ENCODE results near the gene C1orf50. TPM values are rescaled to one million over a fixed set of nuclear protein-coding genes. Genes with fewer than 3 reads are reported as not detected.

C1orf50 gene
- total RNA-seq, 1 donor from 2014 or later = 3.2 TPM

DNA sequence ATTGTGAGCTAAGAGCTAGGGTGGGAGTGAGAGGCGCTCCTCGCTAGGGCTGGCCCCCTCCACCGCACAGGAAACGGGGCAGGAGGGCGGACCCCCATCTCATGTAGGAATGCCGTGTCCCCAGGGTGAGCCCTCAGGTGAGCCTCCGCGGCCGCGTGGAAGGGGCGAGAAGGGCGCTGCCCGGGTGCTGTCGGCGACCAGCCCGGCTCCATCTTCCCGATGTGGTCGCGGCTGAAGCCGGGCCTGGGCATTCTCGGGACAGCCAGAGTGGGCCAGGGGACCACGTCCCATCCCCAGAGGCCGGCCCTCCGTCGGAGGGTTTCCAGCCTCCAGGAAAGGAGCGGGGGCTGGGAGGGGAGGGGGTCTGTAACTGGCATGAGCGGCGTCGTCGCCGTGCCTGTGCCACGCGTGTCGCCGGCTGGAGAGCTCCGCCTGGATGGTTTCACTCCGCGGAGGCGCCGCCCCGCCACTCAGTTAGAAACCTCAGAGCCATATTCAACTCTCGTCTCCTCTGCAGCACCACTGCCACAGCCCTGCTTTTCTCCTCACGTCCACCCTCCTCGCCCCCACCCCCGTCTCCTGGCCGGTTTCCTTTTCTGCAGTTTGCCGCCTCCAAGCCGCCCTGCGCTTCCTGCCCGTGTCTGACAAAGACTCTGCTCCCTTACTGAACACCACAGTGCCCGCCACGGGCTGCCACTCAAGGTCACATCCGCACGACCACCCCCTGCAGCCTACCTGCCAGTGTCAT, 18.1 kb downstream of the C1orf50 start, which contains the start of gene TMEM269:
TMEM269 (plus strand) TSS at position 46 of the 748 bp plus-strand sequence. CDS start 4,903 bp downstream, outside the sequence.
- no peak for DNase-seq (ENCODE audit: extremely low spot score in 2 of 2)
- intact Hi-C loops (cut with DNase I) = loop anchor here (5.0 kb wide), 1 partner anchor 442 kb away; no protein-coding TSS in a partner anchor
- peak within 1 kb of the TSS; percentile 45 to 48 for H3K4me3 ChIP-seq
- peaks cover 19% of the 10 kb centered on the region for H3K4me1 ChIP-seq
- H3K27ac ChIP-seq = no peak within 1 kb of the TSS
- peak in 1 of 2 donors; percentile 35 for TF ChIP-seq POLR2AphosphoS5 (IDR thresholded peaks at IDR 0.05; ENCODE audit: insufficient read depth in 1 of 2, low read depth in 1 of 2)
- TF ChIP-seq, protein P1, sequence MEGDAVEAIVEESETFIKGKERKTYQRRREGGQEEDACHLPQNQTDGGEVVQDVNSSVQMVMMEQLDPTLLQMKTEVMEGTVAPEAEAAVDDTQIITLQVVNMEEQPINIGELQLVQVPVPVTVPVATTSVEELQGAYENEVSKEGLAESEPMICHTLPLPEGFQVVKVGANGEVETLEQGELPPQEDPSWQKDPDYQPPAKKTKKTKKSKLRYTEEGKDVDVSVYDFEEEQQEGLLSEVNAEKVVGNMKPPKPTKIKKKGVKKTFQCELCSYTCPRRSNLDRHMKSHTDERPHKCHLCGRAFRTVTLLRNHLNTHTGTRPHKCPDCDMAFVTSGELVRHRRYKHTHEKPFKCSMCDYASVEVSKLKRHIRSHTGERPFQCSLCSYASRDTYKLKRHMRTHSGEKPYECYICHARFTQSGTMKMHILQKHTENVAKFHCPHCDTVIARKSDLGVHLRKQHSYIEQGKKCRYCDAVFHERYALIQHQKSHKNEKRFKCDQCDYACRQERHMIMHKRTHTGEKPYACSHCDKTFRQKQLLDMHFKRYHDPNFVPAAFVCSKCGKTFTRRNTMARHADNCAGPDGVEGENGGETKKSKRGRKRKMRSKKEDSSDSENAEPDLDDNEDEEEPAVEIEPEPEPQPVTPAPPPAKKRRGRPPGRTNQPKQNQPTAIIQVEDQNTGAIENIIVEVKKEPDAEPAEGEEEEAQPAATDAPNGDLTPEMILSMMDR (IDR thresholded peaks at IDR 0.05) = no peak
- no peaks in the 10 kb centered on the region for H3K36me3 ChIP-seq
- H3K9me3 ChIP-seq = no peaks in the 10 kb centered on the region
- no peaks in the 10 kb centered on the region for H3K27me3 ChIP-seq

DNA sequence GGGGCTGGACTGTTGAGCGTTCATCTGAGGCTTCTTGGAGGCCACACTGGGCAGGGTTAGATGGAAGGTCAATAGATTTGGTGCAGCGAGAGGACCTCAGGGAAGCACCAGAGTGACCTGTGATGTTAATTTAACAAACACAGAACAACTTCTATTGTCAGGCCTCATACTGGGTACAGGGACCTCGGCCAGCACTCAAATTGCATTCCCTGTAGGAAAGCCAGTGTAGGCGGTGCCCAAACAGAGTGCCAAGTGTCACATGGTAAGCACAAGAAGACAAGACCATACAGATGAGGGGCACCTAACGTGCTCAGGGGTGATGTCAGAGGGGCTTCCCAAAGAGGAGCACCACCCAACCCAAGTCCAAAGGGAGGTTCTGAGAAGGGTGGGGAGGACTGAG, 19.0 kb downstream of the C1orf50 start:
- intact Hi-C loops (cut with DNase I) = loop anchor here (5.0 kb wide), 1 partner anchor 441 kb away; no protein-coding TSS in a partner anchor
- H3K36me3 ChIP-seq = no peaks in the 10 kb centered on the region
- no peak for TF ChIP-seq POLR2AphosphoS5 (IDR thresholded peaks at IDR 0.05; ENCODE audit: insufficient read depth in 1 of 2, low read depth in 1 of 2)
- TF ChIP-seq POLR2A (IDR thresholded peaks at IDR 0.05) = no peak
- peaks cover 19% of the 10 kb centered on the region for H3K4me1 ChIP-seq
- DNase-seq (ENCODE audit: extremely low spot score in 2 of 2) = no peak
- no peak overlapping the region for H3K4me3 ChIP-seq
- no peak overlapping the region for H3K27ac ChIP-seq
- H3K27me3 ChIP-seq = no peaks in the 10 kb centered on the region
- H3K9me3 ChIP-seq = no peaks in the 10 kb centered on the region

GRCh38 chr1:42788021-42788420, 21.0 kb downstream of the C1orf50 start:
- Histone ChIP-seq H3K36me3 (no peaks in the 10 kb centered on the region), H3K4me3 (no peak overlapping the region), H3K4me1 (peaks cover 19% of the 10 kb centered on the region), H3K27me3 (no peaks in the 10 kb centered on the region), H3K27ac (no peak overlapping the region), H3K9me3 (no peaks in the 10 kb centered on the region)
- TF ChIP-seq POLR2A (IDR thresholded peaks at IDR 0.05) = no peak
- TF ChIP-seq, protein P1 (IDR thresholded peaks at IDR 0.05) = no peak
- TF ChIP-seq POLR2AphosphoS5 (IDR thresholded peaks at IDR 0.05; ENCODE audit: insufficient read depth in 1 of 2, low read depth in 1 of 2) = no peak
- intact Hi-C loops (cut with DNase I) = loop anchor here (5.0 kb wide), 1 partner anchor 439 kb away; no protein-coding TSS in a partner anchor
- no peak for DNase-seq (ENCODE audit: extremely low spot score in 2 of 2)

- Histone ChIP-seq H3K27ac (no peak overlapping the region), H3K36me3 (no peaks in the 10 kb centered on the region)
Measured at GRCh38 chr1:42793824-42794223, 26.8 kb downstream of the C1orf50 start.

GRCh38 chr1:42797414-42797813, 30.4 kb downstream of the C1orf50 start:
- Histone ChIP-seq H3K36me3 (no peaks in the 10 kb centered on the region), H3K27ac (no peak overlapping the region), H3K9me3 (no peaks in the 10 kb centered on the region), H3K4me3 (no peak overlapping the region), H3K4me1 (peaks cover 4% of the 10 kb centered on the region), H3K27me3 (no peaks in the 10 kb centered on the region)
- no peak for TF ChIP-seq POLR2AphosphoS5 (IDR thresholded peaks at IDR 0.05; ENCODE audit: insufficient read depth in 1 of 2, low read depth in 1 of 2)
- TF ChIP-seq, protein P1 (IDR thresholded peaks at IDR 0.05) = no peak
- TF ChIP-seq POLR2A (IDR thresholded peaks at IDR 0.05) = no peak
- intact Hi-C loops (cut with DNase I) = no loop called here
- DNase-seq (ENCODE audit: extremely low spot score in 2 of 2) = no peak

More at GRCh38 chr1:42793824-42794223, 26.8 kb downstream of the C1orf50 start:
- TF ChIP-seq POLR2AphosphoS5 (IDR thresholded peaks at IDR 0.05; ENCODE audit: insufficient read depth in 1 of 2, low read depth in 1 of 2) (no peak), POLR2A (IDR thresholded peaks at IDR 0.05) (no peak)
- TF ChIP-seq, protein P1 (IDR thresholded peaks at IDR 0.05) = no peak
- intact Hi-C loops (cut with DNase I) = no loop called here
- Histone ChIP-seq H3K4me1 (peaks cover 4% of the 10 kb centered on the region), H3K9me3 (no peaks in the 10 kb centered on the region), H3K27me3 (no peaks in the 10 kb centered on the region), H3K4me3 (no peak overlapping the region)
- no peak for DNase-seq (ENCODE audit: extremely low spot score in 2 of 2)

Measured in vagina (tissue), 2 donors.